Left lung (tissue), 10 donors: Measurements from ENCODE around the gene DIP2A. TPM values are rescaled to one million over a fixed set of nuclear protein-coding genes. Genes with fewer than 3 reads are reported as not detected.
"Not testable (repeated sequence)": the region's sequence is repeated elsewhere in the genome, so short reads cannot be mapped to it uniquely, and the experiment has no call there.

Experiments
- ATAC-seq: fragments of 200-7000 bp; cut with Tn5 transposase; one replicate; pipeline ENCODE4 v1.9.1; 2020; ENCODE audit warnings: moderate library complexity
- DNase-seq, 4 donors: peaks; one replicate each; pipeline ENCODE4 v3.0.0-alpha.2; 2013 to 2020
- H3K27ac ChIP-seq, 2 donors: fragments of 200-600 bp; sonication (generic) in 1 of 2; one replicate each; pipeline versions ENCODE4 v1.5.0 to v1.8.0; 2020 to 2021
- H3K27me3 ChIP-seq, 2 donors: fragments of 200-600 bp; sonication (generic) in 1 of 2; one replicate each; pipeline versions ENCODE4 v1.5.0 to v1.8.0; 2020 to 2021
- H3K36me3 ChIP-seq, 2 donors: fragments of 200-600 bp; sonication (generic) in 1 of 2; one replicate each; pipeline versions ENCODE4 v1.5.0 to v1.8.0; 2020 to 2021
- H3K4me1 ChIP-seq, 2 donors: fragments of 200-600 bp; one replicate each; pipeline ENCODE4 v1.8.0; 2021
- H3K4me3 ChIP-seq, 2 donors: fragments of 200-600 bp; sonication (generic) in 1 of 2; one replicate each; pipeline versions ENCODE4 v1.5.0 to v1.8.0; 2020 to 2021; ENCODE audit warnings: mild to moderate bottlenecking in 1 of 2
- H3K9me3 ChIP-seq, 2 donors: fragments of 200-600 bp; sonication (generic) in 1 of 2; one replicate each; pipeline versions ENCODE4 v1.5.0 to v1.8.0; 2020 to 2021
- CTCF ChIP-seq, 2 donors: fragments of 200-600 bp; sonication (generic) in 1 of 2; IDR thresholded peaks; one replicate each; pipeline versions ENCODE4 v1.5.0 to v1.8.0; 2021; ENCODE audit warnings: antibody characterized with exemption in 2 of 2
- intact Hi-C, 2 donors: fragments of 100-400 bp; cut with DNase I; formaldehyde crosslinking; loops; one replicate each; pipeline versions ENCODE4 v1.11.2 to v1.14.2; 2022
- polyA plus RNA-seq, 6 donors: library from polyadenylated mRNA; unstranded; fragments of 120-200 nt; gene quantifications; one replicate each; pipeline ENCODE4 v1.2.1, GENCODE V29; 2013; ENCODE audit not compliant: insufficient read length in 6 of 6
- total RNA-seq, 2 donors: library from RNA; stranded (reverse); fragmentation: NEBNext Ultra II Directional; extraction: Animal tissue kit (Norgen Biotek cat#: 25700); gene quantifications; one replicate each; pipeline ENCODE4 v1.2.1, GENCODE V29; 2021
- donor health status: DM: no; HTN: yes; CAD: no.
- donor health status: DM: no; HTN: no; CAD: no.

DIP2A gene
- total and polyA plus RNA-seq, 8 donors = 31.5 to 75.3 (median 62.6) TPM

GRCh38 chr21:46568562-46568961 lies 109.9 kb downstream of the DIP2A start:
- H3K9me3 ChIP-seq = peaks cover 0 to 13% of the 10 kb centered on the region in 2 donors
- DNase-seq = no peak
- no peak overlapping the region for H3K4me3 ChIP-seq
- intact Hi-C loops = no loop called here
- H3K27me3 ChIP-seq = no peaks in the 10 kb centered on the region
- no peak for ATAC-seq
- no peak for TF ChIP-seq CTCF (IDR thresholded peaks at IDR 0.05)
- no peak overlapping the region for H3K27ac ChIP-seq
- H3K4me1 ChIP-seq = no peaks in the 10 kb centered on the region
- peaks cover 0 to 90% of the 10 kb centered on the region in 2 donors for H3K36me3 ChIP-seq

- intact Hi-C loops = no loop called here
- Histone ChIP-seq H3K27me3 (no peaks in the 10 kb centered on the region), H3K4me1 (no peaks in the 10 kb centered on the region), H3K4me3 (no peak overlapping the region), H3K27ac (no peak overlapping the region), H3K9me3 (peaks cover 0 to 13% of the 10 kb centered on the region in 2 donors), H3K36me3 (peaks cover 0 to 85% of the 10 kb centered on the region in 2 donors)
- TF ChIP-seq CTCF (IDR thresholded peaks at IDR 0.05) = no peak
- ATAC-seq = no peak
- DNase-seq = no peak
Observed at GRCh38 chr21:46569081-46569480, 110.4 kb downstream of the DIP2A start.

GRCh38 chr21:46570119-46570518 lies 111.4 kb downstream of the DIP2A start:
- Histone ChIP-seq H3K4me1 (no peaks in the 10 kb centered on the region), H3K27ac (no peak overlapping the region), H3K9me3 (peaks cover 0 to 13% of the 10 kb centered on the region in 2 donors), H3K27me3 (no peaks in the 10 kb centered on the region), H3K4me3 (no peak overlapping the region), H3K36me3 (peaks cover 0 to 74% of the 10 kb centered on the region in 2 donors)
- intact Hi-C loops = no loop called here
- DNase-seq (no peak), ATAC-seq (no peak)
- TF ChIP-seq CTCF (IDR thresholded peaks at IDR 0.05) = no peak

- H3K4me1 ChIP-seq = no peaks in the 10 kb centered on the region
- peaks cover 0 to 69% of the 10 kb centered on the region in 2 donors for H3K36me3 ChIP-seq
- DNase-seq (no peak), ATAC-seq (no peak)
- intact Hi-C loops = no loop called here
- no peak overlapping the region for H3K27ac ChIP-seq
- H3K27me3 ChIP-seq = no peaks in the 10 kb centered on the region
- TF ChIP-seq CTCF (IDR thresholded peaks at IDR 0.05) = no peak
- no peak overlapping the region for H3K4me3 ChIP-seq
- peaks cover 0 to 13% of the 10 kb centered on the region in 2 donors for H3K9me3 ChIP-seq
Observed at GRCh38 chr21:46570631-46571030, 111.9 kb downstream of the DIP2A start.

GRCh38 chr21:46572850-46573249 lies 114.2 kb downstream of the DIP2A start:
- H3K36me3 ChIP-seq = peaks cover 0 to 47% of the 10 kb centered on the region in 2 donors
- intact Hi-C loops = no loop called here
- no peak overlapping the region for H3K4me3 ChIP-seq
- DNase-seq (no peak), ATAC-seq (no peak)
- H3K27ac ChIP-seq = no peak overlapping the region
- peaks cover 0 to 13% of the 10 kb centered on the region in 2 donors for H3K9me3 ChIP-seq
- TF ChIP-seq CTCF (IDR thresholded peaks at IDR 0.05) = no peak
- H3K4me1 ChIP-seq = no peaks in the 10 kb centered on the region
- H3K27me3 ChIP-seq = no peaks in the 10 kb centered on the region

GRCh38 chr21:46577786-46578185 lies 119.1 kb downstream of the DIP2A start:
- peaks cover 0 to 52% of the 10 kb centered on the region in 2 donors for H3K9me3 ChIP-seq

GRCh38 chr21:46579394-46579793 lies 120.7 kb downstream of the DIP2A start:
- H3K4me3 ChIP-seq, DNase-seq, H3K4me1 ChIP-seq, H3K27ac ChIP-seq, ATAC-seq, intact Hi-C loops, H3K27me3 ChIP-seq: not testable (repeated sequence)
- Histone ChIP-seq H3K36me3 (peaks cover 0 to 24% of the 10 kb centered on the region in 2 donors), H3K9me3 (peaks cover 0 to 57% of the 10 kb centered on the region in 2 donors)

More at GRCh38 chr21:46577786-46578185, 119.1 kb downstream of the DIP2A start:
- DNase-seq, H3K4me1 ChIP-seq, intact Hi-C loops, ATAC-seq, H3K27ac ChIP-seq, H3K27me3 ChIP-seq, H3K4me3 ChIP-seq: not testable (repeated sequence)
- H3K36me3 ChIP-seq = peaks cover 0 to 27% of the 10 kb centered on the region in 2 donors
